ENCODE results near the gene RALGAPA2. TPM values are rescaled to one million over a fixed set of nuclear protein-coding genes. Genes with fewer than 3 reads are reported as not detected.

The RALGAPA2 gene
- total RNA-seq, 1 experiment from 2014 or later: 13.4 TPM

DNA sequence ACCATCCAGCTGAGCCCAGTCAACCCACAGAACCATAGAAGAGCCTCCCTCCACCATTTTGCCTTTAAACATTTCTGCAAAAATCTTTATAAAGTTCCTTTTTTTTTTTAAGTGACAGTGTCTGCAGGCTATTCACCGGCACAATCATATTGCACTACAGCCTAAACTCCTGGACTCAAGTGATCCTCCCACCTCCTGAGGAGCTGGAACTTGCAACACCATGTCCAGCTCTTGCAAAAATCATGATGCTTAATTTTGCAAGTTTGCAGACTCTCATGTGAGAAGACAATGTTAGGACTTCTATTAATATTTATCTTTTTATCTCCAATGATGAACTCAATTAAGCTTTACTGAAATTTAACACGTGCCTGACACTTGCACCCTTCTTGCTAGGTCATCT, 255.7 kb downstream of the RALGAPA2 start:
- Histone ChIP-seq H3K27me3 (ENCODE audit: control insufficient read depth, insufficient read depth, low read length) (no peaks in the 10 kb centered on the region), H3K36me3 (ENCODE audit: control insufficient read depth, insufficient read depth, low read length) (no peaks in the 10 kb centered on the region), H3K9me3 (ENCODE audit: control insufficient read depth, insufficient read depth, low read depth, low read length) (no peaks in the 10 kb centered on the region), H3K4me3 (ENCODE audit: low read depth in 2 of 2, low read length in 2 of 2) (no peak overlapping the region), H3K27ac (ENCODE audit: low read length) (no peak overlapping the region), H3K4me1 (ENCODE audit: control insufficient read depth, insufficient read depth, low read length) (no peaks in the 10 kb centered on the region)
- ChIA-PET POLR2A (no interaction called here), CTCF (no interaction called here)
- intact Hi-C loops (cut with micrococcal nuclease; ENCODE audit: unreplicated experiment) (no loop called here), in situ Hi-C loops (cut with HindIII; ENCODE audit: low pct_unique_long_range_greater_than_20kb, low sequenced_read_pairs) (no loop called here)
- ATAC-seq: no peak
- DNase-seq (ENCODE audit: low read depth, low spot score): no peak
- no TSS peak for BruUV-seq (replicated peaks)
- TF ChIP-seq, protein P1, sequence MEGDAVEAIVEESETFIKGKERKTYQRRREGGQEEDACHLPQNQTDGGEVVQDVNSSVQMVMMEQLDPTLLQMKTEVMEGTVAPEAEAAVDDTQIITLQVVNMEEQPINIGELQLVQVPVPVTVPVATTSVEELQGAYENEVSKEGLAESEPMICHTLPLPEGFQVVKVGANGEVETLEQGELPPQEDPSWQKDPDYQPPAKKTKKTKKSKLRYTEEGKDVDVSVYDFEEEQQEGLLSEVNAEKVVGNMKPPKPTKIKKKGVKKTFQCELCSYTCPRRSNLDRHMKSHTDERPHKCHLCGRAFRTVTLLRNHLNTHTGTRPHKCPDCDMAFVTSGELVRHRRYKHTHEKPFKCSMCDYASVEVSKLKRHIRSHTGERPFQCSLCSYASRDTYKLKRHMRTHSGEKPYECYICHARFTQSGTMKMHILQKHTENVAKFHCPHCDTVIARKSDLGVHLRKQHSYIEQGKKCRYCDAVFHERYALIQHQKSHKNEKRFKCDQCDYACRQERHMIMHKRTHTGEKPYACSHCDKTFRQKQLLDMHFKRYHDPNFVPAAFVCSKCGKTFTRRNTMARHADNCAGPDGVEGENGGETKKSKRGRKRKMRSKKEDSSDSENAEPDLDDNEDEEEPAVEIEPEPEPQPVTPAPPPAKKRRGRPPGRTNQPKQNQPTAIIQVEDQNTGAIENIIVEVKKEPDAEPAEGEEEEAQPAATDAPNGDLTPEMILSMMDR (IDR thresholded peaks at IDR 0.05): no peak
- TF ChIP-seq, protein P2, sequence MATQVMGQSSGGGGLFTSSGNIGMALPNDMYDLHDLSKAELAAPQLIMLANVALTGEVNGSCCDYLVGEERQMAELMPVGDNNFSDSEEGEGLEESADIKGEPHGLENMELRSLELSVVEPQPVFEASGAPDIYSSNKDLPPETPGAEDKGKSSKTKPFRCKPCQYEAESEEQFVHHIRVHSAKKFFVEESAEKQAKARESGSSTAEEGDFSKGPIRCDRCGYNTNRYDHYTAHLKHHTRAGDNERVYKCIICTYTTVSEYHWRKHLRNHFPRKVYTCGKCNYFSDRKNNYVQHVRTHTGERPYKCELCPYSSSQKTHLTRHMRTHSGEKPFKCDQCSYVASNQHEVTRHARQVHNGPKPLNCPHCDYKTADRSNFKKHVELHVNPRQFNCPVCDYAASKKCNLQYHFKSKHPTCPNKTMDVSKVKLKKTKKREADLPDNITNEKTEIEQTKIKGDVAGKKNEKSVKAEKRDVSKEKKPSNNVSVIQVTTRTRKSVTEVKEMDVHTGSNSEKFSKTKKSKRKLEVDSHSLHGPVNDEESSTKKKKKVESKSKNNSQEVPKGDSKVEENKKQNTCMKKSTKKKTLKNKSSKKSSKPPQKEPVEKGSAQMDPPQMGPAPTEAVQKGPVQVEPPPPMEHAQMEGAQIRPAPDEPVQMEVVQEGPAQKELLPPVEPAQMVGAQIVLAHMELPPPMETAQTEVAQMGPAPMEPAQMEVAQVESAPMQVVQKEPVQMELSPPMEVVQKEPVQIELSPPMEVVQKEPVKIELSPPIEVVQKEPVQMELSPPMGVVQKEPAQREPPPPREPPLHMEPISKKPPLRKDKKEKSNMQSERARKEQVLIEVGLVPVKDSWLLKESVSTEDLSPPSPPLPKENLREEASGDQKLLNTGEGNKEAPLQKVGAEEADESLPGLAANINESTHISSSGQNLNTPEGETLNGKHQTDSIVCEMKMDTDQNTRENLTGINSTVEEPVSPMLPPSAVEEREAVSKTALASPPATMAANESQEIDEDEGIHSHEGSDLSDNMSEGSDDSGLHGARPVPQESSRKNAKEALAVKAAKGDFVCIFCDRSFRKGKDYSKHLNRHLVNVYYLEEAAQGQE (IDR thresholded peaks at IDR 0.05; ENCODE audit: insufficient read depth in 1 of 2, low read depth in 2 of 2, low read length in 1 of 2): no peak
- no peak for TF ChIP-seq POLR2AphosphoS5 (IDR thresholded peaks at IDR 0.05; ENCODE audit: low read depth, low read length)
- TF ChIP-seq SIN3A (IDR thresholded peaks at IDR 0.05; ENCODE audit: borderline replicate concordance, insufficient read depth, low read depth, low read length): no peak
- TF ChIP-seq TCF7L2 (IDR thresholded peaks at IDR 0.05; ENCODE audit: low read depth, low read length): no peak

DNA sequence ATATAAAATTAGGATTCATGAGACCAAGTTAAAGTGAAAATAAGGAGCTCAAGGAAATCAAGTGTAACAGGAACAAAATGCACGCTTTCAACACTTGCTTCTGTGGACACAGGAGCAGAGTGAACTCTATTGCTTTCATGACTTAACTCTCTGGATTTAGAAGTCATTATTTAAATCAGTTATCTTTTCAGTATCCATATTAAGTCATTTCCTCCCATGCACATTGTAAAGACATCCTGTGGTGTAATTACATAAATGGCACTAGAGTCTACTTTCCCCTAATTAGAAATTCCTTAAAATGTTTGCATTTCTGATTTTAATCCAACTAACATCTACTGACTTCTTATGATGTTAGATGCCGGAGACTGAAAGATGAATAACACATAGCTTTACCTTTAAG, 256.5 kb downstream of the RALGAPA2 start:
- TF ChIP-seq, protein P2 (IDR thresholded peaks at IDR 0.05; ENCODE audit: insufficient read depth in 1 of 2, low read depth in 2 of 2, low read length in 1 of 2): no peak
- TF ChIP-seq POLR2AphosphoS5 (IDR thresholded peaks at IDR 0.05; ENCODE audit: low read depth, low read length) (no peak), TCF7L2 (IDR thresholded peaks at IDR 0.05; ENCODE audit: low read depth, low read length) (no peak), SIN3A (IDR thresholded peaks at IDR 0.05; ENCODE audit: borderline replicate concordance, insufficient read depth, low read depth, low read length) (no peak)
- TF ChIP-seq, protein P1 (IDR thresholded peaks at IDR 0.05): no peak
- in situ Hi-C loops (cut with HindIII; ENCODE audit: low pct_unique_long_range_greater_than_20kb, low sequenced_read_pairs): no loop called here
- intact Hi-C loops (cut with micrococcal nuclease; ENCODE audit: unreplicated experiment): no loop called here
- Histone ChIP-seq H3K4me3 (ENCODE audit: low read depth in 2 of 2, low read length in 2 of 2) (no peak overlapping the region), H3K27ac (ENCODE audit: low read length) (no peak overlapping the region), H3K36me3 (ENCODE audit: control insufficient read depth, insufficient read depth, low read length) (no peaks in the 10 kb centered on the region), H3K27me3 (ENCODE audit: control insufficient read depth, insufficient read depth, low read length) (no peaks in the 10 kb centered on the region), H3K9me3 (ENCODE audit: control insufficient read depth, insufficient read depth, low read depth, low read length) (no peaks in the 10 kb centered on the region), H3K4me1 (ENCODE audit: control insufficient read depth, insufficient read depth, low read length) (no peaks in the 10 kb centered on the region)
- ATAC-seq (no peak), DNase-seq (ENCODE audit: low read depth, low spot score) (no peak)
- BruUV-seq (replicated peaks): no TSS peak
- ChIA-PET CTCF (no interaction called here), POLR2A (no interaction called here)

Measured in Panc1 (cell line).